Adrenal gland (tissue), 12 donors: ENCODE results near the gene FOXK2. TPM values are rescaled to one million over a fixed set of nuclear protein-coding genes. Genes with fewer than 3 reads are reported as not detected.
A peak's percentile ranks its signal among the peaks of the same experiment; 100 is the strongest.

Source experiments
- DNase-seq, 7 donors: peaks; one replicate each; pipeline ENCODE4 v3.0.0-alpha.2; 2019 to 2020
- H3K27ac ChIP-seq, 5 donors: fragments of 200-600 bp; sonication (generic) in 4 of 5; 1 replicate in 3 of 5; 2 replicates in 2 of 5; pipeline versions ENCODE4 v1.5.1 to v1.8.0; 2016 to 2020; ENCODE audit warnings: mild to moderate bottlenecking in 1 of 5
- H3K27me3 ChIP-seq: fragments of 200-600 bp; 2 replicates; pipeline ENCODE4 v1.8.0; 2021
- H3K36me3 ChIP-seq, 2 donors: fragments of 200-600 bp; replicated peaks in 1 of 2; 1 replicate in 1 of 2; 2 replicates in 1 of 2; pipeline versions ENCODE4 v1.5.1 to v1.8.0; 2018 to 2022
- H3K4me1 ChIP-seq, 2 donors: fragments of 200-600 bp; replicated peaks in 1 of 2; 1 replicate in 1 of 2; 2 replicates in 1 of 2; pipeline versions ENCODE4 v1.5.1 to v1.8.0; 2018 to 2021
- H3K4me3 ChIP-seq, 4 donors: fragments of 200-600 bp; sonication (generic) in 3 of 4; one replicate each; pipeline ENCODE4 v1.5.1; 2016 to 2018
- H3K9me3 ChIP-seq, 3 donors: fragments of 200-600 bp; sonication (generic) in 1 of 3; replicated peaks in 1 of 3; 1 replicate in 2 of 3; 2 replicates in 1 of 3; pipeline versions ENCODE4 v1.5.1 to v1.8.0; 2016 to 2021
- CTCF ChIP-seq, 6 experiments: fragments of 450-650 bp in 4 of 6; fragments of 200-600 bp in 2 of 6; sonication (generic) in 1 of 6; IDR thresholded peaks; 1 replicate in 5 of 6; 2 replicates in 1 of 6; pipeline versions ENCODE4 v1.5.1 to v1.8.0; 2016 to 2021; ENCODE audit warnings: antibody characterized with exemption in 6 of 6, mild to moderate bottlenecking in 2 of 6, moderate library complexity in 1 of 6
- POLR2A ChIP-seq, 2 donors: fragments of 450-650 bp; IDR thresholded peaks; one replicate each; pipeline ENCODE4 v1.6.1; 2017; ENCODE audit warnings: antibody characterized with exemption in 2 of 2, mild to moderate bottlenecking in 2 of 2, moderate library complexity in 1 of 2
- WGBS, 4 donors: extraction: QIAGEN DNeasy Blood & Tissue Kit in 2 of 4; methylation state at CpG; one replicate each; pipeline versions ENCODE4 v1.1.5 to v1.1.7; 2013 to 2017; 5-methylcytosine and 5-hydroxymethylcytosine counted together
- intact Hi-C, 2 donors: fragments of 100-400 bp; cut with DNase I; formaldehyde crosslinking; loops; one replicate each; pipeline versions ENCODE4 v1.14.1 to v1.15.0; 2022 to 2023
- polyA plus RNA-seq, 3 donors: library from polyadenylated mRNA; stranded (reverse); fragments of 200-250 nt in 2 of 3; fragments of 350-450 nt in 1 of 3; fragmentation: Illumina TruSeq in 1 of 3; extraction: RNeasy Lipid Tissue Mini Kit (QIAGEN cat#74804) in 1 of 3; gene quantifications; one replicate each; pipeline ENCODE4 v1.2.3, GENCODE V29; 2013 to 2014
- total RNA-seq, 9 donors: library from RNA; depleted of rRNA in 4 of 9; stranded (reverse); fragments of >200 nt in 4 of 9; fragments of 120-200 nt in 1 of 9; fragmentation: NEBNext Ultra II Directional in 1 of 9; extraction: Animal tissue kit (Norgen Biotek cat#: 25700) in 1 of 9; gene quantifications; one replicate each; pipeline versions ENCODE4 v1.1.0 to v1.2.4, GENCODE V29; 2013 to 2023
- donor health status: healthy with polysubstance abuse.
- donor health status: Bipolar disorder and iron deficiency.
- donor health status: DM: yes; HTN: yes; CAD: no.
- donor health status: DM: no; HTN: no; CAD: no.
- donor health status: DM: no; HTN: no; CAD: no.
- donor health status: DM: yes; HTN: yes; CAD: no.

FOXK2 gene
- total and polyA plus RNA-seq, 12 donors = 30.5 to 138 (median 45.5) TPM

GRCh38 chr17:82489117-82489516 is 30.4 kb upstream of the FOXK2 start:
- 70 to 76% (median 74%) methylated on average over 7 to 8 of the region's 8 CpGs for WGBS, 4 donors
- DNase-seq = peak in 1 of 7 donors; percentile 18
- no peak for TF ChIP-seq POLR2A (IDR thresholded peaks at IDR 0.05)
- no peak for TF ChIP-seq CTCF (IDR thresholded peaks at IDR 0.05)
- H3K4me3 ChIP-seq = no peak overlapping the region
- H3K36me3 ChIP-seq = peaks cover 0 to 45% of the 10 kb centered on the region in 2 donors
- peaks cover 0 to 16% of the 10 kb centered on the region in 2 donors for H3K4me1 ChIP-seq
- no peaks in the 10 kb centered on the region for H3K27me3 ChIP-seq
- H3K27ac ChIP-seq = no peak overlapping the region
- intact Hi-C loops = no loop called here
- no peaks in the 10 kb centered on the region for H3K9me3 ChIP-seq

GRCh38 chr17:82489851-82490511 is 29.6 kb upstream of the FOXK2 start:
- intact Hi-C loops = no loop called here
- 92 to 95% (median 94%) methylated on average over 21 of the region's 21 CpGs for WGBS, 4 donors
- Histone ChIP-seq H3K9me3 (no peaks in the 10 kb centered on the region), H3K27ac (no peak overlapping the region), H3K4me1 (peaks cover 0 to 19% of the 10 kb centered on the region in 2 donors), H3K4me3 (no peak overlapping the region), H3K36me3 (peaks cover 0 to 37% of the 10 kb centered on the region in 2 donors), H3K27me3 (no peaks in the 10 kb centered on the region)
- DNase-seq = no peak
- TF ChIP-seq POLR2A (IDR thresholded peaks at IDR 0.05) (no peak), CTCF (IDR thresholded peaks at IDR 0.05) (no peak)

- Histone ChIP-seq H3K4me3 (no peak overlapping the region), H3K36me3 (peaks cover 0 to 30% of the 10 kb centered on the region in 2 donors), H3K9me3 (no peaks in the 10 kb centered on the region), H3K4me1 (peaks cover 0 to 19% of the 10 kb centered on the region in 2 donors), H3K27me3 (no peaks in the 10 kb centered on the region), H3K27ac (no peak overlapping the region)
- TF ChIP-seq POLR2A (IDR thresholded peaks at IDR 0.05) = no peak
- TF ChIP-seq CTCF (IDR thresholded peaks at IDR 0.05) = no peak
- DNase-seq = peak in 1 of 7 donors; percentile 20
- WGBS, 4 donors = 82 to 92% (median 91%) methylated on average over 11 to 25 of the region's 25 CpGs
- intact Hi-C loops = no loop called here
Measured at GRCh38 chr17:82490512-82491195, 28.9 kb upstream of the FOXK2 start.

GRCh38 chr17:82491196-82491530 is 28.4 kb upstream of the FOXK2 start:
- Histone ChIP-seq H3K4me3 (no peak overlapping the region), H3K4me1 (peaks cover 0 to 19% of the 10 kb centered on the region in 2 donors), H3K27ac (no peak overlapping the region), H3K27me3 (no peaks in the 10 kb centered on the region), H3K36me3 (peaks cover 0 to 25% of the 10 kb centered on the region in 2 donors), H3K9me3 (no peaks in the 10 kb centered on the region)
- DNase-seq = no peak
- intact Hi-C loops = no loop called here
- WGBS, 4 donors = 73 to 92% (median 85%) methylated on average over 3 to 10 of the region's 10 CpGs
- TF ChIP-seq POLR2A (IDR thresholded peaks at IDR 0.05) (no peak), CTCF (IDR thresholded peaks at IDR 0.05) (no peak)
